ENCODE results near the gene QRFPR.

The QRFPR gene

DNA sequence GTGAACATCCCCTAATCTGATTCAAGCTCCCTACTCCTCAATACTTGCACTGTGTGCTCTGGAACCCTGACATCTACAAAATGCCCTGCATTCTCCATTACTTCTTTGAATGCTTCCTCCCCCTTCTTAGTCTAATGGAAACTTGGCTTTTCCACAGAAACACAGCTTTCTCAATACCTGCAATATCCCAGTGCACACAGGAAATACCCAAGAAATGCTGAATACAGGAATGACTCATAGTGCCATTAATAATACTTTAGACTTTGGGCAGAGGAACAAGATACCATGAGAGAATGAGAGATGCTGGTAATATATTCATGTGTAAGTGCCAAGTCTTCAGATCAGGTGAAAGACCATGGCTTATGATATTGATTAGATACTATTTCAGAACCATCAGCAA is 5.6 kb downstream of the QRFPR start:
- Histone ChIP-seq H3K27ac (no peak overlapping the region), H3K4me3 (no peak overlapping the region)
- DNase-seq (ENCODE audit: low spot score): no peak
- TF ChIP-seq, protein P1, sequence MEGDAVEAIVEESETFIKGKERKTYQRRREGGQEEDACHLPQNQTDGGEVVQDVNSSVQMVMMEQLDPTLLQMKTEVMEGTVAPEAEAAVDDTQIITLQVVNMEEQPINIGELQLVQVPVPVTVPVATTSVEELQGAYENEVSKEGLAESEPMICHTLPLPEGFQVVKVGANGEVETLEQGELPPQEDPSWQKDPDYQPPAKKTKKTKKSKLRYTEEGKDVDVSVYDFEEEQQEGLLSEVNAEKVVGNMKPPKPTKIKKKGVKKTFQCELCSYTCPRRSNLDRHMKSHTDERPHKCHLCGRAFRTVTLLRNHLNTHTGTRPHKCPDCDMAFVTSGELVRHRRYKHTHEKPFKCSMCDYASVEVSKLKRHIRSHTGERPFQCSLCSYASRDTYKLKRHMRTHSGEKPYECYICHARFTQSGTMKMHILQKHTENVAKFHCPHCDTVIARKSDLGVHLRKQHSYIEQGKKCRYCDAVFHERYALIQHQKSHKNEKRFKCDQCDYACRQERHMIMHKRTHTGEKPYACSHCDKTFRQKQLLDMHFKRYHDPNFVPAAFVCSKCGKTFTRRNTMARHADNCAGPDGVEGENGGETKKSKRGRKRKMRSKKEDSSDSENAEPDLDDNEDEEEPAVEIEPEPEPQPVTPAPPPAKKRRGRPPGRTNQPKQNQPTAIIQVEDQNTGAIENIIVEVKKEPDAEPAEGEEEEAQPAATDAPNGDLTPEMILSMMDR (IDR thresholded peaks at IDR 0.05): no peak

DNA sequence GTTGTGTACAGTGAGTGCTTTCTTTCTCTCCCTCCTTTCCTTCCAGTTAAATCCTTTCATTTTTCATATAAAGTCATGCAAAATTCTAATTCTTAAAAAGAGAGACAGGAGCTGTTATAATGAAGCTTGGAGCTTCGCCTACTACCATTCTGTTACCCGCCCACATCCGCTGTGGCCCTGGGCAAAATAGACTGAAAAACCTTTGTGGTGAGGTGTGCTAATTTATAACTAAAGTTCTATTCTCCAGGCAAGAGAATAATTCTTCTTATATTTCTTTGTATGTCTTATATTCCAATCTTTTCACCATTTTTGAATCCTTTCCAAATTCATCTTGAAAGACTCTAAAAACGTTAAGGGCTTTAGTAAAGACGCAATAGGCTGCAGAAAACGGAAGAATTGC is 7.0 kb downstream of the QRFPR start:
- no peak overlapping the region for H3K27ac ChIP-seq
- DNase-seq (ENCODE audit: low spot score): no peak
- TF ChIP-seq, protein P1 (IDR thresholded peaks at IDR 0.05): no peak
- no peak overlapping the region for H3K4me3 ChIP-seq

DNA sequence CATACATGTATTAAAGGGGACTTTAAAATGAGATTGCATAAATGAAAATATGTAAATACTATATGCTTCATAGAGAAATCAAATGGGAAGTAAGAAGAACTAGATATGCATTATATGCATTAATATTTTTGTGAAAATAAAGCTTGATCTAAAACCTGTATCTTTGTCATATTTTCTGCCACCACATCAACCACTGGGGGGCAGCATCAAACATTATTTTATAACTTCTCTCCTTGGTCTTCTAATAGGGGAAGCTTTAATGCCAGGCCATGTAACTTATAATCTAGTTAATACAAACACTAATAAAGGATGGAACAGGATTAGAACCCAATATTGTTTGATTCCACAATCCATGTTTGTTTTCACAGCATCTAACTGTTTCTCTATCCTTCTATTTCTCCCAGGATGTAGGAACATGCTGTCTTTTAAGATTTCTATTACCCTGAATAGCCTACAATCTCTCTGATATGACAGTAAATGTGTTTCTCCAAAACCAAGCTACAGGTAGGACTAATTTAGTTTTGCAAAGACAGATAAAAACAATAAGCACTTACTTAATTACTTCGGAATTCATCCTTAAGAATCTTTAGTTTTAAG is 10.0 kb downstream of the QRFPR start:
- TF ChIP-seq, protein P1 (IDR thresholded peaks at IDR 0.05): peak; percentile 33
- no peak for DNase-seq (ENCODE audit: low spot score)
- H3K27ac ChIP-seq: no peak overlapping the region
- H3K4me3 ChIP-seq: no peak overlapping the region

DNA sequence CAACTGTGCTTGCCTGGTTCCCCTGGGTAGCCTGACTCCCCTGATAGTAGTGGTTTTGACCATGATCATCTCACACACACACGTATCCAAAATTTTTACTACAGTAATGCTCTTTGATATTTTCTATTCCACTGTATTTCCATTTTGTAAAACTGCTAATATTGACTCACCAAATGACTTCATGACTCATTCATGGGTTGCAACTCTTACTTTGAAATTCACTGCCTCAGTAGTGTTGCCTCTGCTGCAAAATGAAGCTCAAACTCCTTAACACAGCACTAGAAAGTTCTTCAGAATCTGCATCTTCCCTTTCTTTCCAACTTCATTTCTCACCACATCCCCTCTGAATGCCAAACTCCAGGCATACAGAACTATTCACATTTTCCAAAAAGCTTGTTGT is 20.3 kb downstream of the QRFPR start:
- Histone ChIP-seq H3K27ac (no peak overlapping the region), H3K4me3 (no peak overlapping the region)
- TF ChIP-seq, protein P1 (IDR thresholded peaks at IDR 0.05): no peak
- no peak for DNase-seq (ENCODE audit: low spot score)

DNA sequence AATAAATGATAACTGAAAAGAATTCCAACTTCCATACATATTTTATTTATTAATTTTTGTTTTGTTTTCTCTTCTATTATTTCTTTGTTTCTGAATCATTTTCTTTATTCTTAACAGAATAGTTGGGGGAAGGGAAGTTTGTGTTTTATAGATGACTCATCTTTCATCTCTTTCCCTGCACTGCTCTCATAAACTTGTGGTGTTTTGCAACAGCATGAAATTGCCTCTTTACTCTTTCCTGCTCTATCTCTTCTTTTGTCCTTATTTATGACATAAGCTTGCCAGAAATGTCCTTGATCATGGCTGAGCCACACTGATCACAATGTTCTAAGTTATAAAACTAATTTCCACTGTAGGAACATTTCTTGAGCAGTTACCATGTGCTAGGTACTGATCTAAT is 22.3 kb downstream of the QRFPR start:
- Histone ChIP-seq H3K4me3 (no peak overlapping the region), H3K27ac (no peak overlapping the region)
- DNase-seq (ENCODE audit: low spot score): no peak
- TF ChIP-seq, protein P1 (IDR thresholded peaks at IDR 0.05): no peak

DNA sequence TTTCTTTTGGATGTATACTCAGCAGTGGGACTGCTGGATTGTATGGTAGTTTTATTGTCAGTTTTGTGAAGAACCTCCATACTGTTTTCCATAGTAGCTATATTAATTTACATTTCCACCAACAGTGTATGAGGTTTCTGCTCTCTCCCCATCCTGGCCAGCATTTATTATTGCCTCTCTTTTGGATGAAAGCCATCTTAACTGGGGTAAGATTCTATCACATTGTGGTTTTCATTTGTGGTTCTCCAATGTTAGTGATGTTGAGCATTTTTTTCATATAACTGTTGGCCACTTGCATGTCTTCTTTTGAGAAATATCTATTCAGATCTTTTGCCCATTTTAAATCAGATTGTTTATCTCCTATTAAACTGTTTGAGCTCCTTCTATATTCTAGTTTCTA is 27.6 kb downstream of the QRFPR start:
- Histone ChIP-seq H3K4me3 (no peak overlapping the region), H3K27ac (no peak overlapping the region)
- DNase-seq (ENCODE audit: low spot score): no peak
- TF ChIP-seq, protein P1 (IDR thresholded peaks at IDR 0.05): no peak

DNA sequence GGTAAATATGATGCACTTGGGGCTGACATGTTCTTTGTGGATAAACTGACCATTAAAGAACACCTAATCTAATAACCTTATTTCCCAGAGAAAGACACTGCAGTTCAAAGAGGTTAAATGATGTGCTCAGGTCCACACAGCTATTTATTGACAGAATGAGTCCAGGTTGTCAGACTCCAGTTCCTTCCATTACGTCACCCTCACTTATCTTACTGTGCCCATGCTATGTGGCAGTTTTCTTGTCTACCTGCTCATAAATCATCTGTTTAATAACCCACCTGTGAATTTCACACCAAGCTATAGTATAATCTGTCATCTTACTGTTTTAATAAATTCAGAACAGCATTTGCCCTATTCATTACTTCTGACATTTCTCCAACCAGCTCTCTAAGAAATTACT is 36.7 kb downstream of the QRFPR start:
- H3K4me3 ChIP-seq: no peak overlapping the region
- H3K27ac ChIP-seq: no peak overlapping the region
- TF ChIP-seq, protein P1 (IDR thresholded peaks at IDR 0.05): no peak
- DNase-seq (ENCODE audit: low spot score): no peak
